Thyroid gland (tissue), 4 donors: ENCODE data around the gene HMOX2. TPM values are rescaled to one million over a fixed set of nuclear protein-coding genes. Genes with fewer than 3 reads are reported as not detected.

Source experiments
- DNase-seq, 2 donors: peaks; one replicate each; pipeline ENCODE4 v3.0.0-alpha.2; 2019
- H3K27ac ChIP-seq, 3 donors: fragments of 200-600 bp; sonication (generic); 1 replicate in 2 of 3; 2 replicates in 1 of 3; pipeline ENCODE4 v1.5.1; 2016 to 2019; ENCODE audit warnings: mild to moderate bottlenecking in 1 of 3, moderate library complexity in 1 of 3
- H3K27me3 ChIP-seq: fragments of 200-600 bp; sonication (generic); one replicate; pipeline ENCODE4 v1.5.1; 2019
- H3K36me3 ChIP-seq, 2 donors: fragments of 200-600 bp; sonication (generic); one replicate each; pipeline ENCODE4 v1.5.1; 2016 to 2019
- H3K4me1 ChIP-seq, 2 donors: fragments of 200-600 bp; sonication (generic); one replicate each; pipeline ENCODE4 v1.5.1; 2017 to 2019
- H3K4me3 ChIP-seq, 3 donors: fragments of 200-600 bp; sonication (generic); replicated peaks in 1 of 3; 1 replicate in 2 of 3; 2 replicates in 1 of 3; pipeline ENCODE4 v1.5.1; 2016; ENCODE audit warnings: mild to moderate bottlenecking in 1 of 3
- H3K9me3 ChIP-seq: fragments of 200-600 bp; sonication (generic); one replicate; pipeline ENCODE4 v1.5.1; 2017
- CTCF ChIP-seq, 6 experiments: fragments of 200-600 bp in 3 of 6; fragments of 450-650 bp in 3 of 6; sonication (generic) in 3 of 6; IDR thresholded peaks; one replicate each; pipeline ENCODE4 v1.5.1; 2016 to 2019; ENCODE audit warnings: antibody characterized with exemption in 6 of 6, mild to moderate bottlenecking in 2 of 6, inconsistent platforms in 1 of 6, moderate library complexity in 1 of 6
- POLR2A ChIP-seq, 2 donors: fragments of 450-650 bp; IDR thresholded peaks; one replicate each; pipeline ENCODE4 v1.6.1; 2017; ENCODE audit warnings: antibody characterized with exemption in 2 of 2, mild to moderate bottlenecking in 2 of 2, moderate library complexity in 1 of 2
- WGBS, 2 donors: methylation state at CpG; one replicate each; pipeline ENCODE4 v1.1.5; 2017; 5-methylcytosine and 5-hydroxymethylcytosine counted together
- intact Hi-C: fragments of 100-400 bp; cut with DNase I; formaldehyde crosslinking; loops from one replicate; pipeline ENCODE4 v1.15.1; 2023
- total RNA-seq, 4 donors: library from RNA; depleted of rRNA; stranded (reverse); fragments of >200 nt; gene quantifications; one replicate each; pipeline ENCODE4 v1.2.3, GENCODE V29; 2016

HMOX2 gene
- total RNA-seq, 4 donors from 2014 or later, result 36.0 to 63.2 (median 50.5) TPM

- WGBS, 2 donors, result 92 to 93% methylated on average over 20 to 22 of the region's 22 CpGs
- no peak overlapping the region for H3K27ac ChIP-seq
Observed at GRCh38 chr16:4463522-4464163, 12.6 kb upstream of the HMOX2 start.

GRCh38 chr16:4465977-4466779 is 10.0 kb upstream of the HMOX2 start:
- DNase-seq, result peak in 1 of 2 donors; percentile 8
- H3K27ac ChIP-seq, result no peak overlapping the region
- no peak overlapping the region for H3K4me3 ChIP-seq
- H3K36me3 ChIP-seq, result peaks cover 25 to 40% of the 10 kb centered on the region in 2 donors
- H3K9me3 ChIP-seq, result no peaks in the 10 kb centered on the region
- H3K4me1 ChIP-seq, result no peaks in the 10 kb centered on the region
- H3K27me3 ChIP-seq, result no peaks in the 10 kb centered on the region
- WGBS, 2 donors, result 88 to 91% methylated on average over 23 to 29 of the region's 32 CpGs
- intact Hi-C loops, result no loop called here
- TF ChIP-seq CTCF (IDR thresholded peaks at IDR 0.05) (no peak), POLR2A (IDR thresholded peaks at IDR 0.05) (no peak)

More at GRCh38 chr16:4463522-4464163, 12.6 kb upstream of the HMOX2 start:
- H3K36me3 ChIP-seq, result peaks cover 20 to 37% of the 10 kb centered on the region in 2 donors
- H3K4me1 ChIP-seq, result no peaks in the 10 kb centered on the region
- no peak overlapping the region for H3K4me3 ChIP-seq
- DNase-seq, result no peak
- no peaks in the 10 kb centered on the region for H3K9me3 ChIP-seq
- no peaks in the 10 kb centered on the region for H3K27me3 ChIP-seq
- no peak for TF ChIP-seq POLR2A (IDR thresholded peaks at IDR 0.05)
- TF ChIP-seq CTCF (IDR thresholded peaks at IDR 0.05), result no peak
- intact Hi-C loops, result no loop called here

GRCh38 chr16:4467916-4468315 is 8.3 kb upstream of the HMOX2 start:
- H3K4me3 ChIP-seq, result no peak overlapping the region
- H3K36me3 ChIP-seq, result peaks cover 25 to 34% of the 10 kb centered on the region in 2 donors
- no peaks in the 10 kb centered on the region for H3K9me3 ChIP-seq
- intact Hi-C loops, result no loop called here
- TF ChIP-seq POLR2A (IDR thresholded peaks at IDR 0.05), result no peak
- no peak for TF ChIP-seq CTCF (IDR thresholded peaks at IDR 0.05)
- no peaks in the 10 kb centered on the region for H3K4me1 ChIP-seq
- no peak overlapping the region for H3K27ac ChIP-seq
- 97 to 99% methylated on average over 16 of the region's 16 CpGs for WGBS, 2 donors
- no peaks in the 10 kb centered on the region for H3K27me3 ChIP-seq
- no peak for DNase-seq

- no peaks in the 10 kb centered on the region for H3K9me3 ChIP-seq
- peaks cover 25 to 29% of the 10 kb centered on the region in 2 donors for H3K36me3 ChIP-seq
- peaks cover 0 to 2% of the 10 kb centered on the region in 2 donors for H3K4me1 ChIP-seq
- DNase-seq, result no peak
- H3K27me3 ChIP-seq, result no peaks in the 10 kb centered on the region
- no peak overlapping the region for H3K4me3 ChIP-seq
- 90 to 94% methylated on average over 10 of the region's 10 CpGs for WGBS, 2 donors
- no peak overlapping the region for H3K27ac ChIP-seq
- intact Hi-C loops, result no loop called here
- TF ChIP-seq CTCF (IDR thresholded peaks at IDR 0.05) (no peak), POLR2A (IDR thresholded peaks at IDR 0.05) (no peak)
Observed at GRCh38 chr16:4468972-4469371, 7.2 kb upstream of the HMOX2 start.

GRCh38 chr16:4471869-4472268 is 4.3 kb upstream of the HMOX2 start:
- 95% methylated on average over 5 of the region's 5 CpGs for WGBS, 2 donors
- no peak for DNase-seq
- Histone ChIP-seq H3K9me3 (no peaks in the 10 kb centered on the region), H3K4me3 (no peak overlapping the region), H3K27me3 (no peaks in the 10 kb centered on the region), H3K27ac (no peak overlapping the region), H3K36me3 (peaks cover 5 to 6% of the 10 kb centered on the region in 2 donors), H3K4me1 (peaks cover 15% of the 10 kb centered on the region in 2 donors)
- TF ChIP-seq POLR2A (IDR thresholded peaks at IDR 0.05) (no peak), CTCF (IDR thresholded peaks at IDR 0.05) (no peak)
- intact Hi-C loops, result no loop called here
